ENCODE measurements around the gene PTPRO. TPM values are rescaled to one million over a fixed set of nuclear protein-coding genes. Genes with fewer than 3 reads are reported as not detected.

PTPRO gene
- total RNA-seq, 2 experiments from 2014 or later, result 1.1 to 2.6 TPM

DNA sequence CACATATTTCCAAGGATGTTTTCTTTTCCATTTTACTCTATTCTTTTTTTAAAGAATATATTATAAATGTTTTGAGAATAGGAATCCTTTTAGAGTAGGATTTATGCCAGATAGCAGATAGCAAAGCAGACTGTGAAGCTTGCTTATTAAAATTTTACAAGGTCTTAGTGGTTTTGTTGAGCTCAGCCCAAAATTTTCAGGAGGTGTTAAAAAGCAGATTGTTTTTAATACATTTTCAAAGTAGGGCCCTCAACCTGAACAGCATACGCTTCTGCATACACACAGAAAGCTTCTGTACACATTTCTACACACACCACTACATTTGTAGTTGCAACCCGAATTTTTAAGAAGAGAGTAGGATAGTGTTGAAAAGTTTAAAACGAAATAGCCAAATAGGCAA lies 315.9 kb downstream of the PTPRO start:
- H3K9me3 Mint-ChIP-seq (ENCODE audit: insufficient read depth), result no peaks in the 10 kb centered on the region
- H3K4me3 Mint-ChIP-seq, result no peak overlapping the region
- H3K27ac Mint-ChIP-seq, result no peak overlapping the region
- POLR2A ChIA-PET, result no interaction called here
- DNase-seq, result no peak
- peaks cover 4% of the 10 kb centered on the region for H3K27me3 Mint-ChIP-seq (ENCODE audit: low read depth)
- no peak for ATAC-seq
- CTCF ChIA-PET, result no interaction called here
- no peaks in the 10 kb centered on the region for H3K4me1 Mint-ChIP-seq (ENCODE audit: low read depth)
- H3K36me3 Mint-ChIP-seq (ENCODE audit: low read depth), result no peaks in the 10 kb centered on the region

DNA sequence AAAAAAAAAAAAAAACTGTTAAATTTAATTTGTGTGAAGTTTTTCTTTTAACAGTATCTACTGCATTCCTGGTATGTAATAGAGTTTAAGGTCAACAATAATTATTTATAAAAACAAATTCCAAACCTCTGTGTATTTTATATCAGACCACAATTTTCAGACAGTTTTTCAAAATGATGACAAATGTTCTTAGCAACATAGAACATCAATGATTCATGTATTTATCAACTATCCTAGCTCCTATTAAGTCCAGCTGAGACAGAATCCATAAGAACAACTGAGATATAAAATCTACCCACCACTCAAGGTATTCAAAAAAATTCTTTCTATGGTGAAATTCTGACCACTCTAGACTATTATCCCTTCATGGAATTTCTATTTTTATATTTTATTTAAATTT lies 322.4 kb downstream of the PTPRO start:
- ATAC-seq, result no peak
- POLR2A ChIA-PET, result no interaction called here

DNA sequence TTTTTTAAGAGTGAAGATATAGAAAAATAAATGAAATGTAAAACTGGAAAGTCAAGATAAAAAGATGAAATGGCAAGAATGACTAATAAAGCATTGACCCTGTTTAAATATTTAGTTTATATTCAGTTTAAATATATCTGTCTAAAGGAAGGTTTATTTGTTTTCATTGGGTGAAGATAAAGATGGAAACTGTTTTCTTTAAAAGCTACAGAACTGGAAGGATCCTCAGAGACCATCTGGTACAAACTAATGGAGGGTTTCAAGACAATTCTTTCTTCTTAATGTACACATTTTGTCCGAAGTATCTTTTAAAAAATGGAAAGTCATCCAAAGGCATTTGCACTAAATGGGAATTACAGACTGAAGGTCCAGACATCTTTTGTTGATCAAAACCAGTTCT lies 324.3 kb downstream of the PTPRO start:
- no peaks in the 10 kb centered on the region for H3K36me3 Mint-ChIP-seq (ENCODE audit: low read depth)
- CTCF ChIA-PET, result no interaction called here
- peaks cover 3% of the 10 kb centered on the region for H3K27me3 Mint-ChIP-seq (ENCODE audit: low read depth)
- ATAC-seq (no peak), DNase-seq (no peak)
- H3K9me3 Mint-ChIP-seq (ENCODE audit: insufficient read depth), result no peaks in the 10 kb centered on the region
- H3K4me3 Mint-ChIP-seq, result no peak overlapping the region
- no peak overlapping the region for H3K27ac Mint-ChIP-seq
- no peaks in the 10 kb centered on the region for H3K4me1 Mint-ChIP-seq (ENCODE audit: low read depth)
- POLR2A ChIA-PET, result no interaction called here

More for the DNA sequence above, 322.4 kb downstream of the PTPRO start:
- H3K4me1 Mint-ChIP-seq (ENCODE audit: low read depth), result no peaks in the 10 kb centered on the region
- H3K27ac Mint-ChIP-seq, result no peak overlapping the region
- no peak overlapping the region for H3K4me3 Mint-ChIP-seq
- H3K27me3 Mint-ChIP-seq (ENCODE audit: low read depth), result no peaks in the 10 kb centered on the region
- DNase-seq, result no peak
- H3K9me3 Mint-ChIP-seq (ENCODE audit: insufficient read depth), result no peaks in the 10 kb centered on the region
- CTCF ChIA-PET, result no interaction called here
- no peaks in the 10 kb centered on the region for H3K36me3 Mint-ChIP-seq (ENCODE audit: low read depth)

Other genes with a start within 250 kb of the PTPRO start
- not detected for gene RERG, start 101.1 kb upstream of the PTPRO start, total RNA-seq